Right renal cortex interstitium (tissue), 3 donors: ENCODE measurements around the gene RASGRP3. TPM values are rescaled to one million over a fixed set of nuclear protein-coding genes. Genes with fewer than 3 reads are reported as not detected.

Experiments
- DNase-seq, 3 donors: peaks; one replicate each; pipeline ENCODE4 v3.0.0-alpha.2; 2013; ENCODE audit warnings: low read depth in 3 of 3, low spot score in 2 of 3
- polyA plus RNA-seq, 3 donors: library from polyadenylated mRNA; unstranded; fragments of 120-200 nt; gene quantifications; one replicate each; pipeline ENCODE4 v1.2.1, GENCODE V29; 2013; ENCODE audit not compliant: insufficient read length in 3 of 3

Gene RASGRP3
- polyA plus RNA-seq, 3 donors: 19.5 to 25.1 (median 24.8) TPM

GRCh38 chr2:33518200-33518599 is 41.8 kb downstream of the RASGRP3 start:
- DNase-seq: no peak

- DNase-seq: no peak
Measured at GRCh38 chr2:33518929-33519328, 42.5 kb downstream of the RASGRP3 start.

- peak; percentile 36 to 47 (median 47) for DNase-seq
Measured at GRCh38 chr2:33521791-33522281, 45.4 kb downstream of the RASGRP3 start.

GRCh38 chr2:33522576-33522975 is 46.1 kb downstream of the RASGRP3 start:
- DNase-seq: no peak

- no peak for DNase-seq
Measured at GRCh38 chr2:33525666-33526065, 49.2 kb downstream of the RASGRP3 start.

GRCh38 chr2:33526132-33526531 is 49.7 kb downstream of the RASGRP3 start:
- DNase-seq: no peak

GRCh38 chr2:33526921-33527320 is 50.5 kb downstream of the RASGRP3 start:
- DNase-seq: no peak

- DNase-seq: no peak
Measured at GRCh38 chr2:33528441-33528950, 52.0 kb downstream of the RASGRP3 start.

- DNase-seq: no peak
Measured at GRCh38 chr2:33529771-33530481, 53.5 kb downstream of the RASGRP3 start.

- no peak for DNase-seq
Measured at GRCh38 chr2:33530690-33531548, 54.5 kb downstream of the RASGRP3 start.

- DNase-seq: no peak
Measured at GRCh38 chr2:33531549-33532059, 55.2 kb downstream of the RASGRP3 start.

- no peak for DNase-seq
Measured at GRCh38 chr2:33532146-33532545, 55.7 kb downstream of the RASGRP3 start.

- no peak for DNase-seq
Measured at GRCh38 chr2:33532966-33533365, 56.5 kb downstream of the RASGRP3 start.

GRCh38 chr2:33535421-33535820 is 59.0 kb downstream of the RASGRP3 start:
- no peak for DNase-seq

GRCh38 chr2:33541243-33541642 is 64.8 kb downstream of the RASGRP3 start:
- no peak for DNase-seq

GRCh38 chr2:33550206-33550605 is 73.8 kb downstream of the RASGRP3 start:
- no peak for DNase-seq

GRCh38 chr2:33552758-33553461 is 76.5 kb downstream of the RASGRP3 start:
- DNase-seq: no peak

- no peak for DNase-seq
Measured at GRCh38 chr2:33555681-33556080, 79.2 kb downstream of the RASGRP3 start.

GRCh38 chr2:33559328-33559727 is 82.9 kb downstream of the RASGRP3 start:
- DNase-seq: no peak

- DNase-seq: no peak
Measured at GRCh38 chr2:33560017-33560416, 83.6 kb downstream of the RASGRP3 start.

- no peak for DNase-seq
Measured at GRCh38 chr2:33561872-33562271, 85.4 kb downstream of the RASGRP3 start.
